ENCODE data around the gene MCRIP2. TPM values are rescaled to one million over a fixed set of nuclear protein-coding genes. Genes with fewer than 3 reads are reported as not detected.

MCRIP2 gene
- total RNA-seq, 1 experiment from 2014 or later, result 22.4 TPM

DNA sequence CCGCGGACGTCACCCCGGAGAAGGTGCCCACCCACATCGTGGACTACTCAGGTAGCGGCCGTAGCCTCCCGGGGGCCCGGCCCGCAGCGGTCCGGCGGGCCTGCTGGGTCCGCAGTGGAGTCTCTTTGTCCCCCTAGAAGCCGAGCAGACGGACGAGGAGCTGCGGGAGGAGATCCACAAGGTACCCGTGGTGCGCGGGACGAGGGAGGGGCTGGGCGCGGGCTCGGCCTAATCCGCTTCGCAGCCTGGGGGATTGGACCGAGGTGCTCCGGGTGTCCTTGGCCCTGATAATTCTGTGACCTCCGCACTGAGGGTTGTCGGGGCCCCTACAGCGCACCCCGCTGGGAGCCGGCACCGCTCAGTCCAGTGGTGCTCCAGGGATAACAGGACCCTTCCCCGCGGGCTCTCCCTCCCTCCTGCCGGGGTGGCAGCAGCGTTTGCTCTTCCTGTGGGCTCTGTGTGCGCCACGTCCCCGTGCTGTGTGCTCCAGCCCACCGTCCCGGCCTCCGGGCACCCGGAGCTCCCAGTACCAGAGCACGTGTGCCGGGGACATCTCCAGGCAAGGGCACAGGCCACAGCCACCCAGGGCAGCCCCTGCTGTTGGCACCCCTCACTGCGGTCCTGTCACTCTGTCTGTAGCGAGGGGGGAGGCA lies 27.0 kb downstream of the MCRIP2 start:
- TF ChIP-seq, protein P1, sequence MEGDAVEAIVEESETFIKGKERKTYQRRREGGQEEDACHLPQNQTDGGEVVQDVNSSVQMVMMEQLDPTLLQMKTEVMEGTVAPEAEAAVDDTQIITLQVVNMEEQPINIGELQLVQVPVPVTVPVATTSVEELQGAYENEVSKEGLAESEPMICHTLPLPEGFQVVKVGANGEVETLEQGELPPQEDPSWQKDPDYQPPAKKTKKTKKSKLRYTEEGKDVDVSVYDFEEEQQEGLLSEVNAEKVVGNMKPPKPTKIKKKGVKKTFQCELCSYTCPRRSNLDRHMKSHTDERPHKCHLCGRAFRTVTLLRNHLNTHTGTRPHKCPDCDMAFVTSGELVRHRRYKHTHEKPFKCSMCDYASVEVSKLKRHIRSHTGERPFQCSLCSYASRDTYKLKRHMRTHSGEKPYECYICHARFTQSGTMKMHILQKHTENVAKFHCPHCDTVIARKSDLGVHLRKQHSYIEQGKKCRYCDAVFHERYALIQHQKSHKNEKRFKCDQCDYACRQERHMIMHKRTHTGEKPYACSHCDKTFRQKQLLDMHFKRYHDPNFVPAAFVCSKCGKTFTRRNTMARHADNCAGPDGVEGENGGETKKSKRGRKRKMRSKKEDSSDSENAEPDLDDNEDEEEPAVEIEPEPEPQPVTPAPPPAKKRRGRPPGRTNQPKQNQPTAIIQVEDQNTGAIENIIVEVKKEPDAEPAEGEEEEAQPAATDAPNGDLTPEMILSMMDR (conservative IDR thresholded peaks at IDR 0.05; ENCODE audit: low read depth, low read length), result no peak
- TF ChIP-seq EZH2 (IDR thresholded peaks at IDR 0.05; ENCODE audit: borderline replicate concordance, low read depth, low read length, poor library complexity, severe bottlenecking), result no peak
- peak overlapping the region; percentile 94 for H3K27ac ChIP-seq (ENCODE audit: low read depth, low read length, poor library complexity, severe bottlenecking)
- intact Hi-C loops (cut with micrococcal nuclease; ENCODE audit: unreplicated experiment), result no loop called here
- H3K4me1 ChIP-seq (ENCODE audit: insufficient read depth, low read length, poor library complexity, severe bottlenecking), result peaks cover 3% of the 10 kb centered on the region
- no peaks in the 10 kb centered on the region for H3K27me3 ChIP-seq (replicated peaks; ENCODE audit: insufficient read depth, low read depth, low read length, poor library complexity)
- peaks cover 42% of the 10 kb centered on the region for H3K36me3 ChIP-seq (ENCODE audit: insufficient read depth, low read length, poor library complexity, severe bottlenecking)
- peak overlapping the region; percentile 99 for H3K4me3 ChIP-seq (ENCODE audit: low read depth, low read length, poor library complexity, severe bottlenecking)
- H3K9me3 ChIP-seq (ENCODE audit: low read depth, low read length, poor library complexity, severe bottlenecking), result no peaks in the 10 kb centered on the region
- no TSS peak for BruUV-seq (replicated peaks)
- CTCF ChIA-PET, result no interaction called here
- no peak for DNase-seq (ENCODE audit: low spot score)
- POLR2A ChIA-PET (ENCODE audit: low non-redundant PET), result interaction anchor here (0.6 kb wide), 1 partner anchor 18 kb away, joined by 3 read pairs; no protein-coding TSS in a partner anchor

DNA sequence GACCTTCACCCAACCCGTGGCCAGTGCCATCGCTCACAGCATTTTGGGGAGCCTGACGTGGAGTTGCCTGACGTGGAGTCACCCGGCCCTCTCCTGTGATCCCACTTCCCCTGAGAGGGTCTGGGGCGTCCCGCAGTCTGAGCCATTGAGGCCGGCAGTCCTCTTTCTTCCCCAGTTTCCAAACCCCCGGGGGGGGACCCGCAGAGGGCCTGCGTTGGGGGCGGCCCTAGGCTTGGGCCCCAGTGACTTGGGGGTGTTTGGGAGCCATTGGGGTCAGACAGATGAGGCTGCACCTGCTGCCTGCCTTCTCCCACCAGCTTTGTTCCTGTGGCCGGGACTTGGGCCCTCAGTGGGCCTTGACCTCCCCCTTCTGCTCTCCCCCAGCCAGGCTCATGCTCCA lies 28.0 kb downstream of the MCRIP2 start:
- H3K27ac ChIP-seq (ENCODE audit: low read depth, low read length, poor library complexity, severe bottlenecking), result no peak overlapping the region
- ChIA-PET CTCF (no interaction called here), POLR2A (ENCODE audit: low non-redundant PET) (no interaction called here)
- BruUV-seq (replicated peaks), result no TSS peak
- no peak overlapping the region for H3K4me3 ChIP-seq (ENCODE audit: low read depth, low read length, poor library complexity, severe bottlenecking)
- intact Hi-C loops (cut with micrococcal nuclease; ENCODE audit: unreplicated experiment), result no loop called here
- TF ChIP-seq EZH2 (IDR thresholded peaks at IDR 0.05; ENCODE audit: borderline replicate concordance, low read depth, low read length, poor library complexity, severe bottlenecking), result no peak
- TF ChIP-seq, protein P1 (conservative IDR thresholded peaks at IDR 0.05; ENCODE audit: low read depth, low read length), result no peak
- peaks cover 3% of the 10 kb centered on the region for H3K4me1 ChIP-seq (ENCODE audit: insufficient read depth, low read length, poor library complexity, severe bottlenecking)
- no peaks in the 10 kb centered on the region for H3K9me3 ChIP-seq (ENCODE audit: low read depth, low read length, poor library complexity, severe bottlenecking)
- no peaks in the 10 kb centered on the region for H3K27me3 ChIP-seq (replicated peaks; ENCODE audit: insufficient read depth, low read depth, low read length, poor library complexity)
- H3K36me3 ChIP-seq (ENCODE audit: insufficient read depth, low read length, poor library complexity, severe bottlenecking), result peaks cover 46% of the 10 kb centered on the region
- DNase-seq (ENCODE audit: low spot score), result no peak

DNA sequence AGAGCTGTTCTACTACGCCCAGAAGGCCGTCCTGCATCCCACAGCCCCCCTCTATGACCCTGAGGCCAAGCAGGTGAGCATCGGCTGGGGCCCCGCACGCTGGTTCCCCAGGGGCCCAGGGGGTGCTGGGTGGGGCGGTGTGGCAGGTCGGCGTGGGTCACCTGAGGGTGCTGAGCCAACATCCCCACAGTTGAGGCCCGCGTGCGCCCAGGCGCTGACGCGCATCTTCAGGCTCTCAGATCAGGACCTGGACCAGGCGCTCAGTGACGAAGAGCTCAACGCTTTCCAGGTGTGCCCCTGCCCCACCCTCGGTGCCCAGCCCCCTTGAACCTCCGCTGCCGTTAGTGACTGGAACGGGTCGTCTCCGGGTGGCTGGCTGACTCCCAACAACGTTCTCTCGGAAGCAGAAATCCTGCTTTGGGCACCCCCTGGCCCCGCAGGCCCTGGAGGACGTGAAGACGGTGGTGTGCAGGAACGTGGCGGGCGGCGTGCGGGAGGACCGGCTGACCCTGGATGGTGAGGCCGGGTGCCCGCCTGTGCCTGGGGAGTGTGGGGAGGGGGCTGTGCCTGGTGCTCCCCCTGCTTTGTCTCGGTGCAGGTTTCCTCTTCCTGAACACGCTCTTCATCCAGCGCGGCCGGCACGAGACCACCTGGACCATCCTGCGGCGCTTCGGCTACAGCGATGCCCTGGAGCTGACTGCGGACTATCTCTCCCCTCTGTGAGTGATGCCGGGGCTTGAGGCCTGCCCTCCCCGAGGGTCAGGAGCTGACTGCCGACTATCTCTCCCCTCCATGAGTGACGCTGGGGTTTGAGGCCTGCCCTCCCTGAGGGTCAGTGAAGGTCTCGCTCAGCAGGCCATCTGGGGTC lies 29.1 kb downstream of the MCRIP2 start:
- Histone ChIP-seq H3K4me3 (ENCODE audit: low read depth, low read length, poor library complexity, severe bottlenecking) (no peak overlapping the region), H3K4me1 (ENCODE audit: insufficient read depth, low read length, poor library complexity, severe bottlenecking) (peaks cover 11% of the 10 kb centered on the region), H3K9me3 (ENCODE audit: low read depth, low read length, poor library complexity, severe bottlenecking) (no peaks in the 10 kb centered on the region), H3K36me3 (ENCODE audit: insufficient read depth, low read length, poor library complexity, severe bottlenecking) (peaks cover 46% of the 10 kb centered on the region), H3K27me3 (replicated peaks; ENCODE audit: insufficient read depth, low read depth, low read length, poor library complexity) (no peaks in the 10 kb centered on the region), H3K27ac (ENCODE audit: low read depth, low read length, poor library complexity, severe bottlenecking) (no peak overlapping the region)
- intact Hi-C loops (cut with micrococcal nuclease; ENCODE audit: unreplicated experiment), result no loop called here
- no TSS peak for BruUV-seq (replicated peaks)
- TF ChIP-seq, protein P1 (conservative IDR thresholded peaks at IDR 0.05; ENCODE audit: low read depth, low read length), result no peak
- no peak for TF ChIP-seq EZH2 (IDR thresholded peaks at IDR 0.05; ENCODE audit: borderline replicate concordance, low read depth, low read length, poor library complexity, severe bottlenecking)
- POLR2A ChIA-PET (ENCODE audit: low non-redundant PET), result interaction anchor here (0.6 kb wide), 1 partner anchor 284 kb away, joined by 9 read pairs; no protein-coding TSS in a partner anchor
- CTCF ChIA-PET, result no interaction called here
- DNase-seq (ENCODE audit: low spot score), result no peak

All from A673 (cell line).